HG03432 (cell line): Measurements from ENCODE around the gene SPEM1.
"Not testable (repeated sequence)": the region's sequence is repeated elsewhere in the genome, so short reads cannot be mapped to it uniquely, and the experiment has no call there.

Source experiments
- ATAC-seq: cut with Tn5 transposase; IDR thresholded peaks from one replicate; pipeline ENCODE4 v1.9.1; 2021; ENCODE audit warnings: mild to moderate bottlenecking, moderate library complexity; ENCODE audit not compliant: unreplicated experiment

Gene SPEM1

GRCh38 chr17:7467498-7467897 lies 47.4 kb downstream of the SPEM1 start:
- ATAC-seq: no peak

DNA sequence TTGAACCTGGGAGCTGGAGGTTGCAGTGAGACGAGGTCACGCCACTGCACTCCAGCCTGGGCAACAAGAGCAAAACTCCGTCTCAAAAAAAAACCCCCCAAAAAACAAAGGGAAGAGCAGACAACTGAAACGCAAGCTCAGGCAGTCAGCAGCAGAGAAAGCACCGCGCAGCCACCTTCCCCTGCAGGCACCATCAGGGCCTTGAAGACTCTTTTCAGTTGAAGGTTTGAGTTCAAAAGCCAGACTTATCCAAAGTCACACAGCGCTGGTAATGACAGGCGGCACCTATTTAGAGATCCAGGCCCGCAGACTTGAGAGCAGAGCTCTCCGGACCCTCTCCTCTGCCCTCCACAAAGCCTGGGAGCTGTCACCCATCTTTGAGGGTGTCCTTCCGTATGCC lies 48.2 kb downstream of the SPEM1 start:
- ATAC-seq: no peak

DNA sequence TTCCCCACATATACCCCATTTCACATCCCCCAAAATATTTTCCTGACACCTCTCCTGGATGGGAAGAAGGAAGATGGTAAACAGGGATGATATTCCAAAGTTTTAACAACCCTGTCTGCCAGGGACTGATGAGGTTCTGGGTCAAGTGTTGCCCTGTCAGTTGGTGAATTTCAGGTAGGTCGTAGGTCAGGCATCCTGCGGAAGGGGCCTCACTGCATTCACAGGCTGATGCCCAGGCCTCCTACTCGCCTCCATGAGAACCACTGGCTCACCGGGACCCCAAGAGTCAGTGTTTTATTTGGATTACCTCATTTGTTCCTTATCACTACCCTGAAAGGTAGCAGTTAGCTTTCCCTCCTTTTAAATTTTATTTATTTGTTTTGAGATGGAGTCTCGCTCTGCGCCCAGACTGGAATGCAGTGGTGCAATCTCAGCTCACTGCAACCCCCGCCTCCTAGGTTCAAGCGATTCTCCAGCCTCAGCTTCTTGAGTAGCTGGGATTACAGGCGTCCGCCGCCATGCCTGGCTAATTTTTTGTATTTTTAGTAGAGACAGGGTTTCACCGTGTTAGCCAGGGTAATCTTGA lies 48.8 kb downstream of the SPEM1 start:
- no peak for ATAC-seq

DNA sequence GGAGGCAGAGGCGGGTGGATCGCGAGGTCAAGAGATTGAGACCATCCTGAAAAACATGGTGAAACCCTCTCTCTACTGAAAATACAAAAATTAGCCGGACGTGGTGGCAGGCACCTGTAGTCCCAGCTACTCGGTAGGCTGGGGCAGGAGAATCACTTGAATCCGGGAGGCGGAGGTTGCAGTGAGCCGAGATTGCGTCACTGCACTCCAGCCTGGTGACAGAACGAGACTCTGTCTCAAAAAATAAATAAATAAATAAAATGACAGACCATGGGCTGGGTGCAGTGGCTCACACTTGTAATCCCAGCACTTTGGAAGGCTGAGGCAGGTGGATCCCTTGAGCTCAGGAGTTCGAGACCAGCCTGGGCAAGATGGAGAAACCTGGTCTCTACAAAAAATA lies 49.7 kb downstream of the SPEM1 start:
- not testable (repeated sequence) for ATAC-seq

- ATAC-seq: not testable (repeated sequence)
These were observed 50.4 kb downstream of the SPEM1 start for GRCh38 chr17:7470457-7470973.
